Measurements from ENCODE around the gene RYK. TPM values are rescaled to one million over a fixed set of nuclear protein-coding genes. Genes with fewer than 3 reads are reported as not detected.

RYK gene
- total RNA-seq, 1 donor from 2014 or later: 59.2 TPM

DNA sequence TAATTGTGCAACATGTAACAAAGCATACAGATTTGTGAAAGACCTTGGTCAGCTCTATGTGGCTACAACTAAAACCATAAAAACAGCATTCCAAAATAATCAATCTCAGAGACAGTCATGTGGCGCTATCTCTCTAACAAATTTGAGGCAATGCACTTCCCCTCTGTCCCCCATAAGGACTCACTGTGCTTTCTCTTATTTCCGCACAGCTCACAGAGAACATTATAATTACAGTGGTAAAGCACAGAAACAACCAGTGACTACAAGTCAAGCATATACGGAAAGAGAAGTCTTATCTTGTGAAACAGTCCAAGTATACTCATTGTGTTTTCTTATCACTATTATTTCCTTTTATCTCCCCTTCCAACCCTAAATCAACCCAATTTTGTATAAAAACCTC is 64.3 kb downstream of the RYK start:
- DNase-seq (ENCODE audit: extremely low spot score, unreplicated experiment): no peak
- H3K36me3 Mint-ChIP-seq: peaks cover 35% of the 10 kb centered on the region
- no peak for TF ChIP-seq CTCF (conservative IDR thresholded peaks at IDR 0.05)
- no peaks in the 10 kb centered on the region for H3K27me3 Mint-ChIP-seq
- H3K4me3 Mint-ChIP-seq: no peak overlapping the region
- H3K4me1 Mint-ChIP-seq (ENCODE audit: unreplicated experiment): no peaks in the 10 kb centered on the region
- H3K9me3 Mint-ChIP-seq: no peaks in the 10 kb centered on the region
- no peak overlapping the region for H3K27ac Mint-ChIP-seq

- H3K4me1 Mint-ChIP-seq (ENCODE audit: unreplicated experiment): no peaks in the 10 kb centered on the region
- no peak for TF ChIP-seq CTCF (conservative IDR thresholded peaks at IDR 0.05)
- H3K36me3 Mint-ChIP-seq: peaks cover 53% of the 10 kb centered on the region
- no peak for DNase-seq (ENCODE audit: extremely low spot score, unreplicated experiment)
- H3K9me3 Mint-ChIP-seq: no peaks in the 10 kb centered on the region
- no peak overlapping the region for H3K27ac Mint-ChIP-seq
- no peaks in the 10 kb centered on the region for H3K27me3 Mint-ChIP-seq
- H3K4me3 Mint-ChIP-seq: no peak overlapping the region
These were observed 69.9 kb downstream of the RYK start for GRCh38 chr3:134180761-134181160.

- H3K4me3 Mint-ChIP-seq: no peak overlapping the region
These were observed 71.2 kb downstream of the RYK start for GRCh38 chr3:134179508-134179907.

GRCh38 chr3:134163096-134163495 is 87.6 kb downstream of the RYK start:
- peaks cover 35% of the 10 kb centered on the region for H3K36me3 Mint-ChIP-seq
- H3K27me3 Mint-ChIP-seq: no peaks in the 10 kb centered on the region
- H3K4me1 Mint-ChIP-seq (ENCODE audit: unreplicated experiment): peaks cover 13% of the 10 kb centered on the region
- no peaks in the 10 kb centered on the region for H3K9me3 Mint-ChIP-seq
- H3K27ac Mint-ChIP-seq: no peak overlapping the region
- no peak overlapping the region for H3K4me3 Mint-ChIP-seq
- no peak for DNase-seq (ENCODE audit: extremely low spot score, unreplicated experiment)
- TF ChIP-seq CTCF (conservative IDR thresholded peaks at IDR 0.05): no peak

More at GRCh38 chr3:134179508-134179907, 71.2 kb downstream of the RYK start:
- Mint-ChIP-seq H3K27me3 (no peaks in the 10 kb centered on the region), H3K27ac (no peak overlapping the region), H3K36me3 (peaks cover 56% of the 10 kb centered on the region), H3K4me1 (ENCODE audit: unreplicated experiment) (no peaks in the 10 kb centered on the region), H3K9me3 (no peaks in the 10 kb centered on the region)
- DNase-seq (ENCODE audit: extremely low spot score, unreplicated experiment): no peak
- no peak for TF ChIP-seq CTCF (conservative IDR thresholded peaks at IDR 0.05)

GRCh38 chr3:134161898-134162615 is 88.6 kb downstream of the RYK start:
- Mint-ChIP-seq H3K27ac (no peak overlapping the region), H3K4me1 (ENCODE audit: unreplicated experiment) (peaks cover 13% of the 10 kb centered on the region), H3K36me3 (peaks cover 33% of the 10 kb centered on the region), H3K27me3 (no peaks in the 10 kb centered on the region), H3K4me3 (no peak overlapping the region), H3K9me3 (no peaks in the 10 kb centered on the region)
- TF ChIP-seq CTCF (conservative IDR thresholded peaks at IDR 0.05): peak; percentile 40
- no peak for DNase-seq (ENCODE audit: extremely low spot score, unreplicated experiment)
